Pons (tissue), 1 donor: ENCODE measurements around the gene RAMP1.

Experiments
- DNase-seq: peaks from one replicate; pipeline ENCODE4 v3.0.0-alpha.2; 2016; ENCODE audit warnings: low spot score

RAMP1 gene

GRCh38 chr2:237876951-237877491 is 17.6 kb downstream of the RAMP1 start:
- no peak for DNase-seq

GRCh38 chr2:237877576-237878307 is 18.3 kb downstream of the RAMP1 start:
- no peak for DNase-seq

GRCh38 chr2:237878321-237879057 is 19.1 kb downstream of the RAMP1 start:
- DNase-seq = no peak

DNA sequence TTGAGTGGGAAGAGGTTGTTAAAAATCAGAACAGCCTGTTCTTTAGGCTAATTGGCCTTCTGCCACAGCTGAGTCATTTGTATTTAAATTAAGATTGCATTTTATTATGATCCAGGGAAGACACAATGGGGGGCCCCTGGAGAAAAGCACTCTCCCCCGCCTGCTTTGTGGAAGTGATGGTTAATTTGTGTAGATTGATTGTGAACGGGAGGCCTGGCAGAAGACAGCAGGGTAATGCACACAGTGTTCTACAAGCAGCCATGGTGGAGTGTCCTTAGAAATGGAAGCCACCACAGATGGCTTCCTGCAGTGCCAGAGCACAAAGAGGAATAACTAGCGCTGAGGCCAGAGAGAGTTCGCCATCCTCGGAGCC is 19.6 kb downstream of the RAMP1 start:
- DNase-seq = no peak

DNA sequence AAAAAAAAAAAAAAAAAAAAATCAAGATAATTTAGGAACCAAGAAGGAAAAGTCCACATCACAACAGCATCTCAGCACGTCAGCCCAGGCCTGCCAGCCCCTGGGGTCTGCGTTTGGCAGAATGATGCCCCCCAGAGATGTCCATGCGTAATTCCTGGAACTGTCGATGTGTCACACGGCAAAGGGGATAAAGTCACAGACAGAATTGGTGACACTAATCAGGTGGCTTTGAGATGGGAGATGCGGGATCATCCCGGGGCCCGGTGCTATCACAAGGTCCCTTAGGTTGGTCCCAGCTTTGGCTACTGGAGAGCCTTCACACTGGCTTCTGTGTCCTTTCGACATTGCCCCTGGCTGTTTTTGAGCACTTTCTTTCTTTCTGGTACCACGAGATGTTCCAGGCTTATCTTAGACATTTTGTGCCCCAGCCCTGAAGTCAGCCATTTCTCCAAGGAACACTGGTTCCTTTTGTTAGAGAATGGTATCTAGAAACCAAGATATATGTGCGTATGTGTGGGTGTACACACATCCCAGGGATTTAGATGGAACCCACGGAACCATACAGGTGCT is 20.7 kb downstream of the RAMP1 start:
- DNase-seq = no peak

- no peak for DNase-seq
Measured at GRCh38 chr2:237882510-237883481, 23.4 kb downstream of the RAMP1 start.

- DNase-seq = no peak
Measured at GRCh38 chr2:237883951-237884446, 24.6 kb downstream of the RAMP1 start.

DNA sequence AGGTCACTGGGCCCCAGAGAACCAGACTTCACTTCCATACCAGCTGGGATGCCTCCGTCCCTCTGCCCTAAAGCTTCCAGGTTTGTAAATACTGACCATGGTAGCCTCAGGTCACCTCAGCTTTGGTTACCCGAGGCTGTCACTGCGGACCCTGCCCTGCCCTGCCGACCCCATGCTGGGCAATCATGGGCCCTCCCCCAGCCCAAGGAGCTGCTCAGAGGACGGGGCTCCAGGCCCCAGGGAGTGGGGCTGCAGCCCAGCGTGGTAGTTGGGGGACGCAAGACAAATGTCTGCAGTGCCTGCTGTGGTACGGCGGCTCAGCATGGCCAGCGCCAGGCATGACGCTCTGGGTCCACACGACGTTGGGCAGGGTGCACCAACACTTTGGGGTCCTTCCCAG is 25.3 kb downstream of the RAMP1 start:
- DNase-seq = no peak

GRCh38 chr2:237885111-237885930 is 25.9 kb downstream of the RAMP1 start:
- DNase-seq = no peak

DNA sequence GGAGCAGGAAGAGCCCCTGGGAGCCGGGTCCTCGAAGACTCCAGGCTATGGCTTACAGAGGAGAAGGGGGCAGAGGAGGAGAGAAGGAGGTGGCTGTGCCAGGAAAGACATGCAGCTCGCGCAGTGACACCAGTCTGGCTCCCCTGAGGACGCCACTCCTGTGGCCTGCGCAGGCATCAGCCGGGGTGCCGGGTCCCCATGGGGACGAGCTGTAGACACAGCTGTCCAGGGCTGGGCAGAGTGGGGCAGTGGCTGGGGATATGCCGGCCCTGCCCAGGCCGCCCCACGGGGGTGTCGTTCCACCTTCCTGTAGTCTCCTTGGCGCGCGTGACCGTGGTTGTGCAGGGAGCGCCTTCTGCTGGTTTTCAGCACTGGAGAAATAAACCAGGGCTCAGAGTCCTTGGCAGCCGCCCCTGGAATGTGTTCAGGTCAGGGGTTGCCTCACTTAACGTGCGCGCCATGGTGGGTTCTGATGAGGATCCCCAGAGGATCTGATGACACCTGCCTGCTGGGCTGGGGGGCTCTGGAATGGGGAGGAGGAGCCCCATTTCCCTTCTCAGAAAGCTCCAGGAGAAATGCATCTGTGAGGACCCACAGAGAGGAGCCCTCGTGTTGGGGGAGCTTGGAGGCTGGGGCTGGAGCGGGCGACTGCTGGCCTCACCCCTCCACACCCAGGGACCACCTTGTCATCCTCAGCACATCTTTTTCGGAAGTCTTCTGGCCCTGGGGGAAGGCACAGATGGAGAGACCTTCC is 26.7 kb downstream of the RAMP1 start:
- peak; percentile 12 for DNase-seq

DNA sequence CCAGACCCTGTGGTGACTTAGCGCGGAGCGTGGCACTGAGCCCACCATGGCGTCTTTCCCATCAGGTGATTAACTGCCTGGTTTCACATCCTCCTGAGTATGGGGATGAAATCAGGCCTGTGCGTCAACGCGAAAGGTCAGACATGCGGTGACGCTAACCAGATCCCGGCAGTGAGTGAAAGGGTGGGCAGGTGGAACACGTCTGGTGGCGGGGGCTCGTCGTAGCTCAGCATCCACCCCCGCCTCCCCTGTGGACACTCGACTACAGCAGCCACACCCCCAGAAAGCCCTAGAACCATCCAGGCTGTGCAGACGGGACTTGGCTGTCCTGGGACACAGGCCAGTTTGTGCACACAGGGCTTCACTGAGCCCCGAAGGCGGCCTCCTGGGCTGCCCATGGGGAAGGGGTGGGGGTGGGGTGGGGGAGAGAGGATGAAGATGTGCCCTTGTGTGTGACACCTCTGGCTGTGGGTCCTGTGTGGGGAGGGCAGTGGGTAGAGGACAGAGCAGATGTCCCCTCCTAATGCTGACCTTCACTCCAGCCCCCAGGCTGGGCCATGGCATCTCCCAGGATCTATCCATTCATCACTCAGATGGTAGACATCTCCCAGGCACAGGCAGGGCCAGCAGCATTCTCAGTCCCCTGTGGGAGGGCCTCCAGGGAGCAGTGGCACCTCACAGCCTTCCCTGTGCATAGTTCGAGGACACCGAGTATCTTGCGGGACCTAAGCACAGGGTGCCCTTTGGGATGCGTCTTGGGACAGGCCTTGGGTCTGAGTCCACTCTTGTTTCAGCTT is 27.5 kb downstream of the RAMP1 start:
- DNase-seq = peak; percentile 16

- DNase-seq = no peak
Measured at GRCh38 chr2:237888389-237888788, 29.0 kb downstream of the RAMP1 start.

DNA sequence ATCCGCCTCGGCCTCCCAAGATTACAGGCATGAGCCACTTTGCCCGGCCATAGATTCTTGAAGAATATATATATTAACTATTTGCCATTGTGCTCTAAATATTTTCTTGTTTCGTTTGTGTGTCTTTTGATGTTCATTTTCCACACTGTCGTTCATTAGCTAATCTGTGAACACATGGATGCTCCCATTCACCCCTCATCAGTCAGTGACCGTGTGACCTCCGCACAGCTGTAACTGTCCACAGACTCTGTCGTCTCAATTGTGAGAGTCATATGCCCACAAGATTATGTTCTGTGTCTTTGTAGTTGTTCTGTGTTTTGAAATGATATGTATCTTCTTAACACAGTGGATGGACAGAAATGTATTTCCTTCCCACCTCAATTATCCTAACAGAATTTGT is 29.6 kb downstream of the RAMP1 start:
- DNase-seq = no peak

DNA sequence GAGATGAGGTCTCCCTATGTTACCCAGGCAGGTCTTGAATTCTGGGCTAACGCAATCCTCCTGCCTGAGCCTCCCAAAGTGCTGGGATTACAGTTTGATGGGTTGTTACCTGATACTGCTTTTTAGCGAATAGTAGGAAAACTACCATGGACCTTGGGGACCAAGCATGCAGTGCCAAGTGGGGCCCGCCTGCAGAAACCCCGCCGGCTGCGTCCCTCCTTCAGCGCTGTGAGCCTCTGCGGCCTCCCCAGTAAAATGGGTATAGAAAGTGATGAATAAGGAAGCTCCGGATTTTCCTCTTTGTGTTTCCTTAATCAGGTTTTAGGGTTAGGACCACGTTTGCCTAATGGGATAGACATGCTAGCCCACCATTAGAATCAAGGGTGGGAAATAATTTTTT is 30.4 kb downstream of the RAMP1 start:
- DNase-seq = no peak

GRCh38 chr2:237892478-237892877 is 33.1 kb downstream of the RAMP1 start:
- no peak for DNase-seq

- no peak for DNase-seq
Measured at GRCh38 chr2:237892984-237893595, 33.7 kb downstream of the RAMP1 start.

DNA sequence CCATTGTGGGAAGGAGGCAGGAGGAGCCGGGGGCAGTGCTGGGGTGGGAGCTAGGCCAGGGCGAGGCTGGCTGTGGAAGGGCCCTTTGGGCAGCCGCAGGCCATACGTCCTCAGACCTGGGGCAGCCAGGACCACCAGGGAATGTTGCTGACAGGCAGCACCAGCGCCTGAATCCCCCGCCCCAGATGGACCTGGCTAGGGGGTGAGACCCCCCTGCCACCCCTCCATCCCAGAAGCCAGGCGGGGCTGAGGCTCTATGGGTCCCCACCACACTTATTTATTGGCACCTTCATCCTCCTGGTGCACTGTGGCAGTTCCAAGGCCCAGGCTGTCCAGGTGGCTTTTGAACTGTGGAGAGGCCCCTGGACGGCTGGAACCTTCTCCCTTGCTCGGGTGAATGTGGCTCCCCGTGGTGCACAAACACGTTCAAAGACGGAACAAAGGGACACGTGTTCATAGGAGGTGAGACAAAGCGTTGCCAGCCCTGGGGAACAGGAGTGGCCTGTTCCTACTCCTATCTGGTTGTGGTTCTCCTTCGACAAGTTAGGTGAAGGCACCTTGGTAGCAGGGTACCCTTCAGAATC is 35.1 kb downstream of the RAMP1 start:
- no peak for DNase-seq

GRCh38 chr2:237894986-237895543 is 35.6 kb downstream of the RAMP1 start:
- DNase-seq = no peak
